Measurements from ENCODE around the gene CADPS2. TPM values are rescaled to one million over a fixed set of nuclear protein-coding genes. Genes with fewer than 3 reads are reported as not detected.

CADPS2 gene
- total RNA-seq, 2 experiments from 2014 or later: not detected

- no peak for ATAC-seq
- DNase-seq: no peak
- ChIA-PET CTCF (no interaction called here), POLR2A (no interaction called here)
- Mint-ChIP-seq H3K4me3 (no peak overlapping the region), H3K27me3 (no peaks in the 10 kb centered on the region), H3K4me1 (ENCODE audit: low read depth) (no peaks in the 10 kb centered on the region), H3K9me3 (no peaks in the 10 kb centered on the region), H3K36me3 (ENCODE audit: low read depth) (no peaks in the 10 kb centered on the region), H3K27ac (no peak overlapping the region)
- intact Hi-C loops (cut with micrococcal nuclease): no loop called here
- TF ChIP-seq CTCF (IDR thresholded peaks at IDR 0.05): no peak
Measured at GRCh38 chr7:122618585-122619189, 267.6 kb downstream of the CADPS2 start.

GRCh38 chr7:122616951-122617350 is 269.3 kb downstream of the CADPS2 start:
- H3K4me3 Mint-ChIP-seq: no peak overlapping the region
- intact Hi-C loops (cut with micrococcal nuclease): no loop called here
- peaks cover 2% of the 10 kb centered on the region for H3K9me3 Mint-ChIP-seq
- H3K4me1 Mint-ChIP-seq (ENCODE audit: low read depth): no peaks in the 10 kb centered on the region
- ATAC-seq: no peak
- POLR2A ChIA-PET: no interaction called here
- no peak overlapping the region for H3K27ac Mint-ChIP-seq
- CTCF ChIA-PET: no interaction called here
- no peak for TF ChIP-seq CTCF (IDR thresholded peaks at IDR 0.05)
- no peaks in the 10 kb centered on the region for H3K36me3 Mint-ChIP-seq (ENCODE audit: low read depth)
- no peak for DNase-seq
- H3K27me3 Mint-ChIP-seq: no peaks in the 10 kb centered on the region

- ChIA-PET POLR2A (no interaction called here), CTCF (no interaction called here)
- intact Hi-C loops (cut with micrococcal nuclease): no loop called here
- ATAC-seq (no peak), DNase-seq (no peak)
- H3K4me3 Mint-ChIP-seq: no peak overlapping the region
- no peaks in the 10 kb centered on the region for H3K27me3 Mint-ChIP-seq
- no peak for TF ChIP-seq CTCF (IDR thresholded peaks at IDR 0.05)
- H3K27ac Mint-ChIP-seq: no peak overlapping the region
- H3K36me3 Mint-ChIP-seq (ENCODE audit: low read depth): no peaks in the 10 kb centered on the region
- no peaks in the 10 kb centered on the region for H3K9me3 Mint-ChIP-seq
- no peaks in the 10 kb centered on the region for H3K4me1 Mint-ChIP-seq (ENCODE audit: low read depth)
Measured at GRCh38 chr7:122605929-122606328, 280.3 kb downstream of the CADPS2 start.

- Mint-ChIP-seq H3K27ac (no peak overlapping the region), H3K9me3 (no peaks in the 10 kb centered on the region), H3K4me3 (no peak overlapping the region), H3K27me3 (no peaks in the 10 kb centered on the region), H3K4me1 (ENCODE audit: low read depth) (no peaks in the 10 kb centered on the region), H3K36me3 (ENCODE audit: low read depth) (no peaks in the 10 kb centered on the region)
- intact Hi-C loops (cut with micrococcal nuclease): no loop called here
- POLR2A ChIA-PET: no interaction called here
- DNase-seq (no peak), ATAC-seq (no peak)
- no peak for TF ChIP-seq CTCF (IDR thresholded peaks at IDR 0.05)
- CTCF ChIA-PET: no interaction called here
Measured at GRCh38 chr7:122604251-122604650, 282.0 kb downstream of the CADPS2 start.

- CTCF ChIA-PET: no interaction called here
Measured at GRCh38 chr7:122602800-122603199, 283.5 kb downstream of the CADPS2 start.

More at GRCh38 chr7:122602800-122603199, 283.5 kb downstream of the CADPS2 start:
- Mint-ChIP-seq H3K4me3 (no peak overlapping the region), H3K27me3 (no peaks in the 10 kb centered on the region), H3K9me3 (peaks cover 2% of the 10 kb centered on the region), H3K4me1 (ENCODE audit: low read depth) (no peaks in the 10 kb centered on the region), H3K27ac (no peak overlapping the region), H3K36me3 (ENCODE audit: low read depth) (no peaks in the 10 kb centered on the region)
- POLR2A ChIA-PET: no interaction called here
- intact Hi-C loops (cut with micrococcal nuclease): no loop called here
- no peak for DNase-seq
- ATAC-seq: no peak
- TF ChIP-seq CTCF (IDR thresholded peaks at IDR 0.05): no peak

All from activated CD8-positive, alpha-beta T cell treated with anti-CD3 and anti-CD28 coated beads for 36 hours (primary cell).